Heart left ventricle (tissue), 16 donors: Measurements from ENCODE around the gene COP1. TPM values are rescaled to one million over a fixed set of nuclear protein-coding genes. Genes with fewer than 3 reads are reported as not detected.

Experiments used
- ATAC-seq, 4 donors: fragments of 200-7000 bp; cut with Tn5 transposase; one replicate each; pipeline ENCODE4 v1.9.1; 2020 to 2022; ENCODE audit warnings: moderate library complexity in 4 of 4, mild to moderate bottlenecking in 3 of 4, moderate number of reproducible peaks in 1 of 4
- DNase-seq, 5 donors: peaks; one replicate each; pipeline ENCODE4 v3.0.0-alpha.2; 2020
- H3K27ac ChIP-seq, 12 donors: fragments of 200-600 bp; sonication (generic) in 4 of 12; one replicate each; pipeline versions ENCODE4 v1.5.0 to v1.8.0; 2016 to 2022; ENCODE audit warnings: mild to moderate bottlenecking in 2 of 12
- H3K27me3 ChIP-seq, 9 donors: fragments of 200-600 bp; sonication (generic) in 2 of 9; one replicate each; pipeline versions ENCODE4 v1.5.1 to v1.8.0; 2016 to 2022; ENCODE audit warnings: mild to moderate bottlenecking in 3 of 9
- H3K36me3 ChIP-seq, 9 donors: fragments of 200-600 bp; sonication (generic) in 2 of 9; one replicate each; pipeline versions ENCODE4 v1.5.0 to v1.8.0; 2018 to 2022; ENCODE audit warnings: mild to moderate bottlenecking in 2 of 9
- H3K4me1 ChIP-seq, 12 donors: fragments of 200-600 bp; sonication (generic) in 4 of 12; one replicate each; pipeline versions ENCODE4 v1.5.0 to v1.8.0; 2016 to 2022; ENCODE audit warnings: mild to moderate bottlenecking in 3 of 12
- H3K4me3 ChIP-seq, 12 donors: fragments of 200-600 bp; sonication (generic) in 4 of 12; one replicate each; pipeline versions ENCODE4 v1.5.0 to v1.8.0; 2017 to 2022; ENCODE audit warnings: mild to moderate bottlenecking in 9 of 12, moderate library complexity in 4 of 12
- H3K9me3 ChIP-seq, 12 donors: fragments of 200-600 bp; sonication (generic) in 4 of 12; one replicate each; pipeline versions ENCODE4 v1.5.0 to v1.8.0; 2016 to 2022; ENCODE audit warnings: mild to moderate bottlenecking in 1 of 12
- CTCF ChIP-seq, 12 donors: fragments of 200-600 bp; sonication (generic) in 4 of 12; IDR thresholded peaks; one replicate each; pipeline versions ENCODE4 v1.5.0 to v1.8.0; 2018 to 2022; ENCODE audit warnings: antibody characterized with exemption in 12 of 12, mild to moderate bottlenecking in 5 of 12
- POLR2A ChIP-seq, 2 donors: fragments of 450-650 bp; IDR thresholded peaks; one replicate each; pipeline ENCODE4 v1.6.1; 2017; ENCODE audit warnings: antibody characterized with exemption in 2 of 2, mild to moderate bottlenecking in 2 of 2, moderate library complexity in 2 of 2
- WGBS, 4 donors: extraction: QIAGEN DNeasy Blood & Tissue Kit in 2 of 4; methylation state at CpG; one replicate each; pipeline versions ENCODE4 v1.1.5 to v1.1.7; 2013 to 2018; 5-methylcytosine and 5-hydroxymethylcytosine counted together
- intact Hi-C, 10 donors: fragments of 100-400 bp; cut with DNase I; formaldehyde crosslinking; loops; one replicate each; pipeline versions ENCODE4 v1.11.1 to v1.14.2; 2022
- polyA plus RNA-seq, 2 donors: library from polyadenylated mRNA; stranded (reverse); fragments of 200-250 nt; gene quantifications; one replicate each; pipeline ENCODE4 v1.2.3, GENCODE V29; 2013
- total RNA-seq, 9 donors: library from RNA; depleted of rRNA in 2 of 9; stranded (reverse); fragments of >200 nt in 2 of 9; fragmentation: NEBNext Ultra II Directional in 3 of 9; extraction: Animal tissue kit (Norgen Biotek cat#: 25700) in 3 of 9; gene quantifications; one replicate each; pipeline versions ENCODE4 v1.1.0 to v1.2.4, GENCODE V29; 2016 to 2023
- donor health status: ischemic (EF 13 %, LVEDD 7.1; RV severe dilation, severe dysfunction).
- donor health status: healthy with polysubstance abuse.
- donor health status: DM: no; HTN: yes; CAD: no.
- donor health status: DM: no; HTN: no; CAD: no.
- donor health status: ischemic (EF 25% LVEDD 6.9; RV normal size, moderate dysfunction).
- donor health status: ischemic (EF 25% LVEDD 5.7; RV mildly dilated, moderate dysfunction).
- donor health status: healthy.
- donor health status: DM: yes; HTN: yes; CAD: no.
- donor health status: ischemic (EF 35%, LVEDD 5.7; RV mildly dilated, moderate dysfunction).
- donor health status: nonischemic (EF 11% LVEDD 7.7; RV severe dilation, severe dysfunction).
- donor health status: DM: yes; HTN: yes; CAD: no.
- donor health status: PGD.
- donor health status: ischemic (EF 29% LVEDD 5.4; RV normal size, mild dysfunction).
- donor health status: nonischemic (EF 23%, LVEDD 6.1; RV moderate dilation, normal function).

COP1 gene
- total and polyA plus RNA-seq, 11 donors = 19.9 to 31.7 (median 23.1) TPM

GRCh38 chr1:176193663-176194062 lies 13.4 kb downstream of the COP1 start:
- no peaks in the 10 kb centered on the region for H3K27me3 ChIP-seq
- no peak for TF ChIP-seq POLR2A (IDR thresholded peaks at IDR 0.05)
- TF ChIP-seq CTCF (IDR thresholded peaks at IDR 0.05) = no peak
- H3K4me3 ChIP-seq = no peak overlapping the region
- WGBS, 4 donors = 67 to 76% (median 70%) methylated on average over 3 of the region's 3 CpGs
- DNase-seq (no peak), ATAC-seq (no peak)
- H3K27ac ChIP-seq = no peak overlapping the region
- H3K9me3 ChIP-seq = peaks cover 0 to 11% (median 0%) of the 10 kb centered on the region in 12 donors
- H3K36me3 ChIP-seq = no peaks in the 10 kb centered on the region
- peaks cover 0 to 77% (median 2%) of the 10 kb centered on the region in 12 donors for H3K4me1 ChIP-seq
- intact Hi-C loops = no loop called here

GRCh38 chr1:176193023-176193422 lies 14.1 kb downstream of the COP1 start:
- no peaks in the 10 kb centered on the region for H3K27me3 ChIP-seq
- H3K27ac ChIP-seq = no peak overlapping the region
- intact Hi-C loops = no loop called here
- no peaks in the 10 kb centered on the region for H3K36me3 ChIP-seq
- H3K4me1 ChIP-seq = peaks cover 0 to 77% (median 2%) of the 10 kb centered on the region in 12 donors
- no peak for TF ChIP-seq CTCF (IDR thresholded peaks at IDR 0.05)
- no peak for TF ChIP-seq POLR2A (IDR thresholded peaks at IDR 0.05)
- H3K9me3 ChIP-seq = peaks cover 0 to 11% (median 0%) of the 10 kb centered on the region in 12 donors
- no peak for DNase-seq
- ATAC-seq = no peak
- H3K4me3 ChIP-seq = no peak overlapping the region
- 75 to 90% (median 78%) methylated on average over 1 of the region's 1 CpG for WGBS, 4 donors

GRCh38 chr1:176188604-176189003 lies 18.5 kb downstream of the COP1 start:
- DNase-seq (no peak), ATAC-seq (no peak)
- H3K4me1 ChIP-seq = peaks cover 0 to 52% (median 0%) of the 10 kb centered on the region in 12 donors
- intact Hi-C loops = loop anchor here in 1 of 10 donors (5.0 kb wide), 1 partner anchor 36 kb away; no protein-coding TSS in a partner anchor
- no peak overlapping the region for H3K27ac ChIP-seq
- no peak overlapping the region for H3K4me3 ChIP-seq
- 93 to 99% (median 98%) methylated on average over 2 of the region's 2 CpGs for WGBS, 4 donors
- H3K9me3 ChIP-seq = peaks cover 0 to 11% (median 0%) of the 10 kb centered on the region in 12 donors
- H3K27me3 ChIP-seq = no peaks in the 10 kb centered on the region
- H3K36me3 ChIP-seq = peaks cover 0 to 7% (median under 1%) of the 10 kb centered on the region in 9 donors
- TF ChIP-seq CTCF (IDR thresholded peaks at IDR 0.05) (no peak), POLR2A (IDR thresholded peaks at IDR 0.05) (no peak)

GRCh38 chr1:176187001-176187400 lies 20.1 kb downstream of the COP1 start:
- ATAC-seq (no peak), DNase-seq (no peak)
- Histone ChIP-seq H3K36me3 (peaks cover 0 to 23% (median 15%) of the 10 kb centered on the region in 9 donors), H3K4me3 (no peak overlapping the region), H3K27ac (no peak overlapping the region), H3K4me1 (peaks cover 0 to 45% (median 0%) of the 10 kb centered on the region in 12 donors), H3K27me3 (no peaks in the 10 kb centered on the region), H3K9me3 (peaks cover 0 to 11% (median 0%) of the 10 kb centered on the region in 12 donors)
- intact Hi-C loops = loop anchor here in 1 of 10 donors (5.0 kb wide), 1 partner anchor 35 kb away; no protein-coding TSS in a partner anchor
- 85 to 97% (median 95%) methylated on average over 3 of the region's 3 CpGs for WGBS, 4 donors
- TF ChIP-seq CTCF (IDR thresholded peaks at IDR 0.05) (no peak), POLR2A (IDR thresholded peaks at IDR 0.05) (no peak)
